HepG2 (cell line): Measurements from ENCODE around the gene TBX3. TPM values are rescaled to one million over a fixed set of nuclear protein-coding genes. Genes with fewer than 3 reads are reported as not detected.

Source experiments
- CBX2 ChIP-seq, 2 experiments: fragments of 200-600 bp in 1 of 2; sonication (generic); formaldehyde crosslinking in 1 of 2; IDR thresholded peaks; 2 replicates each; pipeline versions ENCODE4 v1.7.0 to v1.8.1; 2018 to 2022; ENCODE audit warnings: low read depth in 2 of 2, low read length in 1 of 2, mild to moderate bottlenecking in 1 of 2, missing genetic modification reagents in 1 of 2
- CREM ChIP-seq, 2 experiments: sonication (generic) in 1 of 2; formaldehyde crosslinking in 1 of 2; IDR thresholded peaks; 2 replicates each; pipeline versions ENCODE4 v1.4.0 to v1.6.1; 2016 to 2020; ENCODE audit warnings: antibody characterized with exemption in 1 of 2, mild to moderate bottlenecking in 1 of 2, missing genetic modification reagents in 1 of 2
- DPF2 ChIP-seq: sonication (generic); formaldehyde crosslinking; IDR thresholded peaks from 2 replicates; pipeline ENCODE4 v1.4.0; 2020; ENCODE audit warnings: mild to moderate bottlenecking, low read depth, missing genetic modification reagents, borderline replicate concordance
- EP300 ChIP-seq, 3 experiments: sonication (generic) in 1 of 3; formaldehyde crosslinking in 1 of 3; IDR thresholded peaks; 2 replicates each; pipeline versions ENCODE4 v1.5.1 to v1.6.1; 2011 to 2020; ENCODE audit warnings: low read depth in 2 of 3, low read length in 2 of 3, borderline replicate concordance in 1 of 3, improper control_type of control experiment in 1 of 3, mild to moderate bottlenecking in 1 of 3, missing genetic modification reagents in 1 of 3, moderate library complexity in 1 of 3
- FOXA1 ChIP-seq, 2 experiments: fragments of 450-650 bp in 1 of 2; sonication (generic) in 1 of 2; formaldehyde crosslinking in 1 of 2; IDR thresholded peaks; 2 replicates each; pipeline versions ENCODE4 v1.4.0 to v1.6.1; 2016 to 2020; ENCODE audit warnings: missing genetic modification reagents in 1 of 2
- FOXP4 ChIP-seq: sonication (generic); formaldehyde crosslinking; IDR thresholded peaks from 2 replicates; pipeline ENCODE4 v1.4.0; 2020; ENCODE audit warnings: missing genetic modification reagents
- HDAC2 ChIP-seq: sonication (generic); formaldehyde crosslinking; IDR thresholded peaks from 2 replicates; pipeline ENCODE4 v1.4.0; 2020; ENCODE audit warnings: missing genetic modification reagents
- HNF4A ChIP-seq: sonication (generic); formaldehyde crosslinking; IDR thresholded peaks from 2 replicates; pipeline ENCODE4 v1.4.0; 2020; ENCODE audit warnings: missing genetic modification reagents
- KDM5B ChIP-seq: sonication (generic); formaldehyde crosslinking; IDR thresholded peaks from 2 replicates; pipeline ENCODE4 v1.4.0; 2020; ENCODE audit warnings: missing genetic modification reagents, mild to moderate bottlenecking, borderline replicate concordance
- MED8 ChIP-seq: sonication (generic); formaldehyde crosslinking; IDR thresholded peaks from 2 replicates; pipeline ENCODE4 v1.8.1; 2023; ENCODE audit warnings: mild to moderate bottlenecking, missing genetic modification reagents; ENCODE audit not compliant: insufficient replicate concordance
- NCOA2 ChIP-seq: sonication (generic); formaldehyde crosslinking; IDR thresholded peaks from 2 replicates; pipeline ENCODE4 v1.8.0; 2022; ENCODE audit warnings: inconsistent platforms
- PHF5A ChIP-seq: IDR thresholded peaks from one replicate; pipeline ENCODE4 v1.6.1; 2018; ENCODE audit warnings: low read depth, missing genetic modification reagents; ENCODE audit not compliant: unreplicated experiment
- THAP11 ChIP-seq: IDR thresholded peaks from 2 replicates; pipeline ENCODE4 v1.6.1; 2016; ENCODE audit warnings: missing biosample characterization, missing genetic modification reagents
- ZC3H4 ChIP-seq: sonication (generic); formaldehyde crosslinking; IDR thresholded peaks from 2 replicates; pipeline ENCODE4 v1.4.0; 2020; ENCODE audit warnings: missing genetic modification reagents, borderline replicate concordance
- ZFP90 ChIP-seq: sonication (generic); formaldehyde crosslinking; IDR thresholded peaks from 2 replicates; pipeline ENCODE4 v1.8.0; 2022; ENCODE audit warnings: missing genetic modification reagents, mild to moderate bottlenecking, inconsistent platforms, borderline replicate concordance
- ZNF205 ChIP-seq: IDR thresholded peaks from 2 replicates; pipeline ENCODE4 v1.6.1; 2018; ENCODE audit warnings: missing biosample characterization, missing genetic modification reagents
- ZNF567 ChIP-seq: sonication (generic); formaldehyde crosslinking; IDR thresholded peaks from 2 replicates; pipeline ENCODE4 v1.8.1; 2023; ENCODE audit warnings: mild to moderate bottlenecking, missing genetic modification reagents, borderline replicate concordance
- ZNF609 ChIP-seq: sonication (generic); formaldehyde crosslinking; IDR thresholded peaks from 2 replicates; pipeline ENCODE4 v1.4.0; 2020; ENCODE audit warnings: mild to moderate bottlenecking, missing genetic modification reagents, borderline replicate concordance
- ZNF747 ChIP-seq: sonication (generic); formaldehyde crosslinking; IDR thresholded peaks from 2 replicates; pipeline ENCODE4 v1.8.1; 2023; ENCODE audit warnings: missing genetic modification reagents, mild to moderate bottlenecking, borderline replicate concordance
- ZNF775 ChIP-seq: sonication (generic); formaldehyde crosslinking; IDR thresholded peaks from 2 replicates; pipeline ENCODE4 v1.4.0; 2020; ENCODE audit warnings: missing genetic modification reagents, mild to moderate bottlenecking, moderate library complexity, borderline replicate concordance
- ZNF782 ChIP-seq: sonication (generic); formaldehyde crosslinking; IDR thresholded peaks from 2 replicates; pipeline ENCODE4 v1.4.0; 2020; ENCODE audit warnings: missing genetic modification reagents, mild to moderate bottlenecking, borderline replicate concordance
- polyA plus RNA-seq, 8 experiments: library from polyadenylated mRNA; depleted of rRNA in 3 of 8; stranded (reverse) in 7 of 8; unstranded in 1 of 8; fragments of >200 nt; fragmentation: Illumina TruSeq in 4 of 8; extraction: Trizol in 4 of 8; gene quantifications; 2 replicates each; pipeline versions ENCODE4 v1.2.1 to v1.2.3, GENCODE V29; 2011 to 2016; ENCODE audit warnings: low read depth in 4 of 8, missing spikeins in 1 of 8, mixed read lengths in 1 of 8; ENCODE audit not compliant: insufficient read depth in 1 of 8
- total RNA-seq, 5 experiments: library from RNA; depleted of rRNA; stranded (reverse); fragments of >200 nt; fragmentation: Illumina TruSeq; extraction: Trizol; gene quantifications; 2 replicates each; pipeline ENCODE4 v1.2.3, GENCODE V29; 2016; ENCODE audit warnings: low read depth in 1 of 5

Gene TBX3
- total and polyA plus RNA-seq, 2 of the 13 experiments (the other 11 are each of a cell fraction or from before 2014, with no cell fraction given) = 27.1 to 42.4 TPM

GRCh38 chr12:114656906-114657596, 26.9 kb downstream of the TBX3 start (continued):
- peak; percentile 70; the same call in 1 of the 2 replicates for TF ChIP-seq FOXP4
- TF ChIP-seq EP300 (IDR thresholded peaks at IDR 0.05; ENCODE audit: low read depth in 2 of 2, low read length in 2 of 2) = peak; percentile 31 to 76; a peak in 3 of 4 replicates
- peak; percentile 66; the same call in 1 of the 2 replicates for TF ChIP-seq EP300 (CRISPR knock-in tag; IDR thresholded peaks at IDR 0.05; ENCODE audit: borderline replicate concordance)
- no peak for TF ChIP-seq PHF5A
- TF ChIP-seq THAP11 (CRISPR knock-in tag) = 0 out of 2 replicates have a peak, but pooled peaks have one; percentile 23
- no peak for TF ChIP-seq ZNF782 (CRISPR knock-in tag)
- 0 out of 2 replicates have a peak, but pooled peaks have one; percentile 16 for TF ChIP-seq ZNF747 (CRISPR knock-in tag)
- no peak for TF ChIP-seq CBX2 (IDR thresholded peaks at IDR 0.05; ENCODE audit: low read depth, low read length)
- TF ChIP-seq CBX2 (CRISPR knock-in tag; IDR thresholded peaks at IDR 0.05; ENCODE audit: low read depth) = no peak
- 0 out of 2 replicates have a peak, but pooled peaks have one; percentile 24 for TF ChIP-seq KDM5B
- no peak for TF ChIP-seq FOXA1 (IDR thresholded peaks at IDR 0.05)
- peak; percentile 48; the same call in 1 of the 2 replicates for TF ChIP-seq FOXA1 (CRISPR knock-in tag; IDR thresholded peaks at IDR 0.05)
- TF ChIP-seq CREM (IDR thresholded peaks at IDR 0.05) = peak; percentile 71; the same call in 1 of the 2 replicates
- TF ChIP-seq CREM (CRISPR knock-in tag; IDR thresholded peaks at IDR 0.05) = no peak
- TF ChIP-seq HNF4A = peak; percentile 57
- peak; percentile 43; the same call in 1 of the 2 replicates for TF ChIP-seq HDAC2 (CRISPR knock-in tag)
- TF ChIP-seq NCOA2 (CRISPR knock-in tag) = peak; percentile 61
- TF ChIP-seq ZFP90 (CRISPR knock-in tag) = no peak
- TF ChIP-seq MED8 (CRISPR knock-in tag) = peak; percentile 39
- 0 out of 2 replicates have a peak, but pooled peaks have one; percentile 21 for TF ChIP-seq ZNF609 (CRISPR knock-in tag)
- peak; percentile 29; the same call in 1 of the 2 replicates for TF ChIP-seq ZC3H4 (CRISPR knock-in tag)
- no peak for TF ChIP-seq ZNF567 (CRISPR knock-in tag)
- TF ChIP-seq ZNF775 (CRISPR knock-in tag) = no peak
- TF ChIP-seq ZNF205 = 0 out of 2 replicates have a peak, but pooled peaks have one; percentile 17
- TF ChIP-seq DPF2 = 0 out of 2 replicates have a peak, but pooled peaks have one; percentile 17
